Lower leg skin (tissue), 3 donors: ENCODE data around the gene KPNB1.

Experiments
- POLR2A ChIP-seq, 2 donors: fragments of 450-650 bp; IDR thresholded peaks; one replicate each; pipeline ENCODE4 v1.6.1; 2016 to 2017; ENCODE audit warnings: antibody characterized with exemption in 2 of 2, mild to moderate bottlenecking in 1 of 2, moderate library complexity in 1 of 2
- TF ChIP-seq, protein P1 (sequence below), 3 donors: fragments of 450-650 bp; IDR thresholded peaks; one replicate each; pipeline ENCODE4 v1.5.1; 2016; ENCODE audit warnings: antibody characterized with exemption in 3 of 3, mild to moderate bottlenecking in 3 of 3, moderate library complexity in 2 of 3

DNA sequence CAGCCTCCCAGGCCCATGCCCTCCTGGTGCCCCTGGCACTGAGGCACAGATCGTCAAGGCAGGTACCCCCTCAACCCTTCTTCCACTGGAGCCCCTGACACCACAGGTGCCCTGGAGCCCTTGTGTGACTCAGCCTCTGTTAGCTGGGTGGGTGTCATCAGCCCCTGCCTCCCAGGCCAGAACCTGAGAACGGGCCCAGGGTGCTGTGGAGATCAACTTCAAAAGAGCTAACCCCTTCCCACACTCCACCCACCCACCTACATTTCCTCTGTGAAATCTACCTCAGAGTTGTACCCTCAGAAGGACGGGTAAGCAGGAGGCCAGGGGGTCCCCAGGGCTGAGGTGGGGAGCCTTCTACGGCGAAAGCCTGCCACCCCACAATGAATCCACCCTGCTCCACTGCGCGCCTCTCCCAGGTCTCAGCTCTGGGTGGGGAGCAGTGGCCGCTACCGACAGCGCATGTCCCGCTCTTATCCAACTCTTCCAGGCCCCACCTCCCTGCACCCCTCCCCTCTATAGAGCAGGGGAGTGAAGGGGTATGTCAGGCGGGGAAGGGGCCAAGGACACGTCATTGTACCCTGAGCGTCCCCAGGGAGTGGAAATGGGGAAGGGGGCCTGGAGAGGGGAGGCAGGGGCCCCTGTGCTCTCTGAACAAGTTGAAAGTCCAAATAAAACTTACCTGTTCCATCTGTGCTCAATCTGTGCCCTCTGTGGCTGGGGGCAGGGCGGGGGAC lies 61.8 kb downstream of the KPNB1 start:
- TF ChIP-seq, protein P1, sequence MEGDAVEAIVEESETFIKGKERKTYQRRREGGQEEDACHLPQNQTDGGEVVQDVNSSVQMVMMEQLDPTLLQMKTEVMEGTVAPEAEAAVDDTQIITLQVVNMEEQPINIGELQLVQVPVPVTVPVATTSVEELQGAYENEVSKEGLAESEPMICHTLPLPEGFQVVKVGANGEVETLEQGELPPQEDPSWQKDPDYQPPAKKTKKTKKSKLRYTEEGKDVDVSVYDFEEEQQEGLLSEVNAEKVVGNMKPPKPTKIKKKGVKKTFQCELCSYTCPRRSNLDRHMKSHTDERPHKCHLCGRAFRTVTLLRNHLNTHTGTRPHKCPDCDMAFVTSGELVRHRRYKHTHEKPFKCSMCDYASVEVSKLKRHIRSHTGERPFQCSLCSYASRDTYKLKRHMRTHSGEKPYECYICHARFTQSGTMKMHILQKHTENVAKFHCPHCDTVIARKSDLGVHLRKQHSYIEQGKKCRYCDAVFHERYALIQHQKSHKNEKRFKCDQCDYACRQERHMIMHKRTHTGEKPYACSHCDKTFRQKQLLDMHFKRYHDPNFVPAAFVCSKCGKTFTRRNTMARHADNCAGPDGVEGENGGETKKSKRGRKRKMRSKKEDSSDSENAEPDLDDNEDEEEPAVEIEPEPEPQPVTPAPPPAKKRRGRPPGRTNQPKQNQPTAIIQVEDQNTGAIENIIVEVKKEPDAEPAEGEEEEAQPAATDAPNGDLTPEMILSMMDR (IDR thresholded peaks at IDR 0.05), result no peak
- TF ChIP-seq POLR2A (IDR thresholded peaks at IDR 0.05), result no peak
